Mucosa of descending colon (tissue), 3 donors: Measurements from ENCODE around the gene TMEM52B. TPM values are rescaled to one million over a fixed set of nuclear protein-coding genes. Genes with fewer than 3 reads are reported as not detected.

Source experiments
- ATAC-seq: fragments of 200-7000 bp; cut with Tn5 transposase; one replicate; pipeline ENCODE4 v1.9.1; 2020; ENCODE audit warnings: mild to moderate bottlenecking, moderate library complexity
- DNase-seq, 3 donors: peaks; one replicate each; pipeline ENCODE4 v3.0.0-alpha.2; 2020
- H3K36me3 ChIP-seq: fragments of 200-600 bp; one replicate; pipeline ENCODE4 v1.8.0; 2021; ENCODE audit warnings: low read depth, mild to moderate bottlenecking
- H3K4me1 ChIP-seq: fragments of 200-600 bp; one replicate; pipeline ENCODE4 v1.8.0; 2021; ENCODE audit warnings: low read depth, mild to moderate bottlenecking
- H3K4me3 ChIP-seq: fragments of 200-600 bp; one replicate; pipeline ENCODE4 v1.8.0; 2021; ENCODE audit warnings: mild to moderate bottlenecking
- H3K9me3 ChIP-seq: fragments of 200-600 bp; one replicate; pipeline ENCODE4 v1.8.0; 2021; ENCODE audit warnings: mild to moderate bottlenecking
- CTCF ChIP-seq: fragments of 200-600 bp; IDR thresholded peaks from one replicate; pipeline ENCODE4 v1.8.0; 2022; ENCODE audit warnings: antibody characterized with exemption, mild to moderate bottlenecking
- intact Hi-C, 2 donors: fragments of 100-400 bp; cut with DNase I in 1 of 2; cut with micrococcal nuclease in 1 of 2; formaldehyde crosslinking; loops; one replicate each; pipeline versions ENCODE4 v1.11.0 to v1.11.1; 2022; cut with DNase I, micrococcal nuclease
- total RNA-seq, 3 donors: library from RNA; stranded (reverse); fragmentation: NEBNext Ultra II Directional in 2 of 3; extraction: Animal tissue kit (Norgen Biotek cat#: 25700) in 2 of 3; gene quantifications; one replicate each; pipeline versions ENCODE4 v1.2.1 to v1.2.4, GENCODE V29; 2021 to 2023
- donor health status: DM: no; HTN: no; CAD: no; lungs with moderate emphysema.
- donor health status: DM: no; HTN: no; CAD: no.
- donor health status: DM: no; HTN: yes; CAD: no.

TMEM52B gene
- total RNA-seq, 3 donors from 2014 or later, result 0.10 TPM; not detected in 2

GRCh38 chr12:10153271-10154144, 25.3 kb upstream of the TMEM52B start:
- peak; percentile 74 to 76 (median 74) for DNase-seq
- H3K9me3 ChIP-seq, result no peaks in the 10 kb centered on the region
- intact Hi-C loops, result loop anchor here in 1 of 2 donors (2.0 kb wide), 1 partner anchor 37 kb away; no protein-coding TSS in a partner anchor
- no peaks in the 10 kb centered on the region for H3K36me3 ChIP-seq
- H3K4me3 ChIP-seq, result no peak overlapping the region
- ATAC-seq, result peak; percentile 97
- H3K4me1 ChIP-seq, result no peaks in the 10 kb centered on the region
- TF ChIP-seq CTCF, result peak; percentile 66

GRCh38 chr12:10154145-10154496, 24.7 kb upstream of the TMEM52B start:
- no peak for TF ChIP-seq CTCF
- DNase-seq (no peak), ATAC-seq (no peak)
- Histone ChIP-seq H3K9me3 (no peaks in the 10 kb centered on the region), H3K36me3 (no peaks in the 10 kb centered on the region), H3K4me3 (no peak overlapping the region), H3K4me1 (no peaks in the 10 kb centered on the region)
- intact Hi-C loops, result no loop called here

GRCh38 chr12:10155966-10156365, 22.9 kb upstream of the TMEM52B start:
- no peak for ATAC-seq

GRCh38 chr12:10158406-10158805, 20.4 kb upstream of the TMEM52B start:
- Histone ChIP-seq H3K36me3 (no peaks in the 10 kb centered on the region), H3K9me3 (no peaks in the 10 kb centered on the region), H3K4me3 (no peak overlapping the region), H3K4me1 (no peaks in the 10 kb centered on the region)
- DNase-seq (no peak), ATAC-seq (no peak)
- intact Hi-C loops, result no loop called here
- no peak for TF ChIP-seq CTCF

More at GRCh38 chr12:10155966-10156365, 22.9 kb upstream of the TMEM52B start:
- H3K4me3 ChIP-seq, result no peak overlapping the region
- no peak for TF ChIP-seq CTCF
- no peaks in the 10 kb centered on the region for H3K9me3 ChIP-seq
- no peak for DNase-seq
- intact Hi-C loops, result no loop called here
- no peaks in the 10 kb centered on the region for H3K36me3 ChIP-seq
- no peaks in the 10 kb centered on the region for H3K4me1 ChIP-seq

- no peak for TF ChIP-seq CTCF
- intact Hi-C loops, result no loop called here
- ATAC-seq (no peak), DNase-seq (no peak)
- Histone ChIP-seq H3K36me3 (no peaks in the 10 kb centered on the region), H3K4me3 (no peak overlapping the region), H3K9me3 (no peaks in the 10 kb centered on the region), H3K4me1 (no peaks in the 10 kb centered on the region)
Observed at GRCh38 chr12:10159280-10159679, 19.6 kb upstream of the TMEM52B start.
